PFSK-1 (cell line): ENCODE results near the gene ZNF418.

Experiments
- FOXP2 ChIP-seq: optimal IDR thresholded peaks from 2 replicates; pipeline ENCODE3; 2011; ENCODE audit warnings: borderline replicate concordance, control low read depth, inconsistent platforms; ENCODE audit not compliant: insufficient read depth; ENCODE audit errors: extremely low read length, extremely low read depth
- POLR2AphosphoS5 ChIP-seq: IDR thresholded peaks from 2 replicates; pipeline ENCODE4 v1.6.1; 2012; ENCODE audit warnings: low read depth, mild to moderate bottlenecking, control low read depth, low read length, moderate library complexity
- TF ChIP-seq, protein P1 (sequence below), 2 experiments: IDR thresholded peaks; 2 replicates each; pipeline versions ENCODE4 v1.6.1 to v1.8.0; 2011 to 2012; ENCODE audit warnings: low read depth in 2 of 2, low read length in 2 of 2, control low read depth in 1 of 2, inconsistent platforms in 1 of 2, mild to moderate bottlenecking in 1 of 2, moderate library complexity in 1 of 2; ENCODE audit not compliant: insufficient read depth in 1 of 2

DNA sequence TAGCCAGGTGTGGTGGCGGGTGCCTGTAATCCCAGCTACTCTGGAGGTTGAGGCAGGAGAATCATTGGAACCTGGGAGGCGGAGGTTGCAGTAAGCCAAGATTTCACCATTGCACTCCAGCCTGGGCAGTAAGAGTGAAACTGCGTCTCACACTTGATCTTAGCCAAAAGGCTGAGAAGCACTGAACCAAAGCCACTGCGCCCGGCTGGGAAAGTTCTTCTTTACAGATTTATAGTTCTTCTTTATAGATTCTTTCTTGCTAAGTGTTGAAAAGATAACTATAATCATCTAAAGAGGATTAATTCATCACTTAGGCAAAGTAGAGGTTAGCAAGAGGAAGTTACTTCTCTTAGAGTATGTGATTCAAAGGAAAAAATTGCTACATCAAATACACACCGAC, 29.9 kb downstream of the ZNF418 start:
- no peak for TF ChIP-seq FOXP2
- TF ChIP-seq, protein P1, sequence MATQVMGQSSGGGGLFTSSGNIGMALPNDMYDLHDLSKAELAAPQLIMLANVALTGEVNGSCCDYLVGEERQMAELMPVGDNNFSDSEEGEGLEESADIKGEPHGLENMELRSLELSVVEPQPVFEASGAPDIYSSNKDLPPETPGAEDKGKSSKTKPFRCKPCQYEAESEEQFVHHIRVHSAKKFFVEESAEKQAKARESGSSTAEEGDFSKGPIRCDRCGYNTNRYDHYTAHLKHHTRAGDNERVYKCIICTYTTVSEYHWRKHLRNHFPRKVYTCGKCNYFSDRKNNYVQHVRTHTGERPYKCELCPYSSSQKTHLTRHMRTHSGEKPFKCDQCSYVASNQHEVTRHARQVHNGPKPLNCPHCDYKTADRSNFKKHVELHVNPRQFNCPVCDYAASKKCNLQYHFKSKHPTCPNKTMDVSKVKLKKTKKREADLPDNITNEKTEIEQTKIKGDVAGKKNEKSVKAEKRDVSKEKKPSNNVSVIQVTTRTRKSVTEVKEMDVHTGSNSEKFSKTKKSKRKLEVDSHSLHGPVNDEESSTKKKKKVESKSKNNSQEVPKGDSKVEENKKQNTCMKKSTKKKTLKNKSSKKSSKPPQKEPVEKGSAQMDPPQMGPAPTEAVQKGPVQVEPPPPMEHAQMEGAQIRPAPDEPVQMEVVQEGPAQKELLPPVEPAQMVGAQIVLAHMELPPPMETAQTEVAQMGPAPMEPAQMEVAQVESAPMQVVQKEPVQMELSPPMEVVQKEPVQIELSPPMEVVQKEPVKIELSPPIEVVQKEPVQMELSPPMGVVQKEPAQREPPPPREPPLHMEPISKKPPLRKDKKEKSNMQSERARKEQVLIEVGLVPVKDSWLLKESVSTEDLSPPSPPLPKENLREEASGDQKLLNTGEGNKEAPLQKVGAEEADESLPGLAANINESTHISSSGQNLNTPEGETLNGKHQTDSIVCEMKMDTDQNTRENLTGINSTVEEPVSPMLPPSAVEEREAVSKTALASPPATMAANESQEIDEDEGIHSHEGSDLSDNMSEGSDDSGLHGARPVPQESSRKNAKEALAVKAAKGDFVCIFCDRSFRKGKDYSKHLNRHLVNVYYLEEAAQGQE (IDR thresholded peaks at IDR 0.05; ENCODE audit: insufficient read depth in 1 of 2, low read depth in 2 of 2, low read length in 2 of 2) = no peak
- TF ChIP-seq POLR2AphosphoS5 = no peak
